Stimulated activated CD8-positive, alpha-beta memory T cell treated with anti-CD3 and anti-CD28 coated beads, Interleukin-15, amount 100 ng/mL, for 24 hours (primary cell): ENCODE data around the gene HMGCS1.
A peak's percentile ranks its signal among the peaks of the same experiment; 100 is the strongest.
"Not testable (repeated sequence)": the region's sequence is repeated elsewhere in the genome, so short reads cannot be mapped to it uniquely, and the experiment has no call there.

Experiments
- DNase-seq: peaks from one replicate; pipeline ENCODE4 v3.0.0-alpha.2; 2020; ENCODE audit warnings: low read depth

HMGCS1 gene

GRCh38 chr5:43313035-43313853 is at the start of gene HMGCS1:
TSS of gene HMGCS1 (minus strand) at chr5:43313412. CDS start at chr5:43298965, 14,447 bp downstream.
- DNase-seq: peak; percentile 87

DNA sequence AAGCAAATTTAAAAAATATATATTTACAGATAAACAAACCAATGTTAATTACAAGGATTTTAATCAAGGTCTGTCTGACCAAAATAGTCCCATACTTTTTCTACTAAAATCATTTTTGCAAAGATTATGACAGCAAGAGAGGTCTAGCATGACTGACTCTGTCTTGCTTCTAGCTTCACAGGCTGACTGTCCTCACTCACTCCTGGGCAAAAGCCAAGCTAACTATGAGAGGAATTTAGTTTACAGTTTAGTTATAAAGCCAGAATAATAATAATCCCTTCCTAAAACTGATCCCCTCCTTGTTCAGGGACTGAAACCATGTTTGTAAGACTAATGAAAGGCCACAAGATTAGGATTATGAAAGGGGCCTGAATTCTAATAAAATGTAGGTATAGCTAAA is 45.5 kb upstream of the HMGCS1 start:
- no peak for DNase-seq

- no peak for DNase-seq
Observed at GRCh38 chr5:43358301-43358700, 45.1 kb upstream of the HMGCS1 start.

GRCh38 chr5:43357878-43358281 is 44.7 kb upstream of the HMGCS1 start:
- no peak for DNase-seq

- DNase-seq: no peak
Observed at GRCh38 chr5:43357067-43357466, 43.9 kb upstream of the HMGCS1 start.

- no peak for DNase-seq
Observed at GRCh38 chr5:43354774-43355173, 41.6 kb upstream of the HMGCS1 start.

DNA sequence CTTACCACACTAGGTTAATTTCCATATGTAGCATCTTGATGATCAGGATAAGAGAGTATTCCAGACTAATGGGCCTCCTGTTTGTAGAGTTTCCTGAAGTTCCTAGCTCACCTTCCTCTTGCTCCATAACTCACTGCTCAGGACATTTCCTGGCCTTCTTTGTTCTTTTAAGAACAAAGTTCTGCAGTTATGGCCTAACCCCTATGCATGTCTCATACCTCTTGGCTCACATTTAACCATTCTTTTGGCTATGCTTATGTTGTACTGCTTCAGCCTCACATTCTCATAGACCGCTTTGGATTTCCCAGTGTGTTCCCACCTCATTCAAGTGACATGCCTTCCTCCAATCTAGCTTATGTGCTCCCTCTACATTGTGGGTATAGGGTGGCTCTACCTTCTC is 40.5 kb upstream of the HMGCS1 start:
- DNase-seq: no peak

DNA sequence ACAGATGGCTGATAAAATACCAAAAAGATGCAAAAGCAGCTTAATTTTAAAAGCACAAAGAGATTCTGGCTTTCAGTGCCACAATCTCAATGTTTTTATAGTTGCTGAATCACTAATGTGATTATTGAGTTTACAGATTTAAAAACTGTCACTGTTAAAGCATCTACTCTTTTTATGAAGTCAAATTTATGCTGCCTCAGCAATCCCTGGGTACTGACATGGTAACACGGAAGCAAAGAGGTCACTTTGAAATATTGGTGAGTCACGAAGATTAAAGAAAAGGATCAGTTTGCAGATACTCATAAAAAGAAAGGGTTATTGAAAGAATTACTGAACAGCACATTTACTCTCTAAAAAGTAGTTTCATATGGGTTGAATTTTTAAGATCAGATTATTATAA is 39.7 kb upstream of the HMGCS1 start:
- no peak for DNase-seq

GRCh38 chr5:43352131-43352530 is 38.9 kb upstream of the HMGCS1 start:
- no peak for DNase-seq

DNA sequence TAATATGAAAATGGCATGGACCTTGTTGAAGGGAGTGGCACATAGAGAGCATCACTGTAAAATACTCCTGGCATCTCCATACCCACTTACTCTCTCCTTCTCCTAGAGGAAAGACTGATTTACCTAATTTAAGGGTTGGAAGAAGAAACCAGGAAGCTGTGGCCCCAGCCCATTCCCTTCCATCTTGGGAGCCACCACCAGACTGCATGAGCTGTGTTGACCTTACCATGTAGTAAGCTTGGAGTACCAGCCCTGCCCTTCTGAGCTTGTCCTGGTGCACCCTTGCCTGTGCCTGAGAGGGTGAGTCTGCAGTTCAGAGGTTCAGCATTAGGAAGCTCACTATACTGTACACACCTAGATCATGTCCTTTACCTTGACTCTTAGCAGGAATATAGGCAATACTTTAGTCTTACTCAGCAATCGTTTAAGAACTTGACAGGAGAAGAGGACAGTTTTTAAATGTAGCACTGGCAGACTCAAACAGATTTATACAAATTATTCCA is 35.7 kb upstream of the HMGCS1 start:
- no peak for DNase-seq

DNA sequence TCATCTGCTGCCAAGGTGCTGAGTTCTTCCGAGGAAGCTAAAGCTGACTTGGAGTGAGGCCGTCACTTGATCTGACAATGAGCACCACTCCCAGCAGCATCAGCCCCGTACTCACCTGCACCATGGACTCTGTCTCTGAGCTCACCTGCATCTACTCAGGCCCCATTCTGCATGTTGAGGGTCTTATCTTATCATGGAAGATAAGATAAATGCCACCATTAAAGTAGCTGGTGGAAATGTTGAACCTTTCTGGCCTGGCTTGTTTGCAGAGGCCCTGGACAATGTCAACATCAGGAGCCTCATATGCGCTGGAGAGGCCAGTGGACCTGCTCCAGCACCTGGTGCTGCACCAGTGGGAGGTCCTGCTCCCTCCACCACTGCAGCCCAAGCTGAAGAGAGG is 35.0 kb upstream of the HMGCS1 start:
- no peak for DNase-seq

- no peak for DNase-seq
Observed at GRCh38 chr5:43338862-43339261, 25.6 kb upstream of the HMGCS1 start.

- DNase-seq: no peak
Observed at GRCh38 chr5:43336159-43336558, 22.9 kb upstream of the HMGCS1 start.

- no peak for DNase-seq
Observed at GRCh38 chr5:43335681-43336080, 22.5 kb upstream of the HMGCS1 start.

DNA sequence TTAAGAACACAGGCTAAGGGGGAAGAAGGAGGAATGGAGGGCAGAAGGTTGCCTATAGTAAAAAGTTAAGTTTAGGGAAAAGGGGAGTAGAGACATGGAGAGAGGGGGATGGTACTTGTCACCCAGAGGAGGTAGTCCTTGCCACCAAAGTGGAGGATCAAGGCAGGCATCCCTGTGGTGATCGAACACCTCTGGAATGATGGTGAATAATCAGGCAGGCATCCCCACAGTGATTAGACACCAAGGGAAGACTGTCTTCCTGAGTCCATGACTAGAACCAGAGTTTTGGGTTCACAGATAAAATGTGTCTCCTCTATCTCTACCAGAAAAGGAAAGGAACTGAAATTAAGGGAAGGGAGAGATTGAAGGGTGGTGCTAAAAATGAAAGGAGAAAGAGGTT is 19.2 kb upstream of the HMGCS1 start:
- DNase-seq: no peak

- DNase-seq: not testable (repeated sequence)
Observed at GRCh38 chr5:43325624-43326023, 12.4 kb upstream of the HMGCS1 start.

DNA sequence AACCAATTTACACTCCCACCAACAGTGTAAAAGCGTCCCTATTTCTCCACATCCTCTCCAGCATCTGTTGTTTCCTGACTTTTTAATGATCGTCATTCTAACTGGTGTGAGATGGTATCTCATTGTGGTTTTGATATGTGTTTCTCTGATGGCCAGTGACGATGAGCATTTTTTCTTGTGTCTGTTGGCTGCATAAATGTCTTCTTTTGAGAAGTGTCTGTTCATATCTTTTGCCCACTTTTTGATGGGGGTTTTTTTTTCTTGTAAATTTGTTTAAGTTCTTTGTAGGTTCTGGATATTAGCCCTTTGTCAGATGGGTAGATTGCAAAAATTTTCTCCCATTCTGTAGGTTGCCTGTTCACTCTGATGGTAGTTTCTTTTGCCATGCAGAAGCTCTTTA is 10.3 kb upstream of the HMGCS1 start:
- DNase-seq: not testable (repeated sequence)

- DNase-seq: no peak
Observed at GRCh38 chr5:43320846-43321245, 7.6 kb upstream of the HMGCS1 start.

GRCh38 chr5:43316421-43316820 is 3.2 kb upstream of the HMGCS1 start:
- DNase-seq: no peak

DNA sequence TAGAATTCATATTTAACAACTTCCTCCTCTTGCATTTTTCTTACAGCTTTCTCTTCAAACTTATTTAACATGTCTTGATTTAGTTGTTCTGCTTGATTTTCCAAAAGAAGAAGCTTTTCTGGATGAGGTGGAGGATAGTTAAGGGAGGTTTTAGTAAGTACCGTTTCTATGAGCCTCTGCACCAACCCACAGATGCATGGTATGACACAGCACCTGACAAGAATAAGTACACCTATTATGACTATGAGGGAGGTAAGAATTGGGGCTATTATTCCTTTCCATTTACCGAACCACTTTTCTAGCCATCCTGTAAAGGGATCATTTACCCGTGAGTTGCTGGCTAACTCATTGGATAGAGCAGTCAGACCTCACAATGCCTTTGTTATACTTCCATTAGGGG is 2.5 kb upstream of the HMGCS1 start:
- no peak for DNase-seq

GRCh38 chr5:43315263-43315662 is 2.1 kb upstream of the HMGCS1 start:
- no peak for DNase-seq

GRCh38 chr5:43314724-43315123 is 1.5 kb upstream of the HMGCS1 start:
- no peak for DNase-seq

GRCh38 chr5:43313854-43314457 is 744 bp upstream of the HMGCS1 start:
- no peak for DNase-seq

DNA sequence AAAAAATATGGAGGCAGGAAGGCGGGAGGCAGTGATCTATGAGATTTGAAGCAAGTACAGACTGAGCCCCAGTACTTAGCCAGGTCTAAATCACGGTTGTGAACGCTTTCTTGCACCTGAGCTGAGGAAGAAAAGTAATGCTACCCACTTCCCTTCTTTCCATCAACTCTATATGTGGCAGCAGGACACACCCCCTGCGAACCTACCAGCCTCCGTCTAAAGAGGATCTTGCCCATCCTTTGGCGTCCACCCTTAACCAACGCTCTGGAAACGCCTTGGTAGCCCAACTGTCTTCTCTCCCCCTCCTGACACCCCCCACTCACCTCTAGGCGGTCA is 545 bp downstream of the HMGCS1 start:
- no peak for DNase-seq
